WTC11 (cell line): Measurements from ENCODE around the gene RAD18.

Experiments used
- ZNF121 ChIP-seq: sonication (generic); formaldehyde crosslinking; IDR thresholded peaks from 2 replicates; pipeline ENCODE4 v1.8.0; 2023; ENCODE audit warnings: missing genetic modification reagents
- TF ChIP-seq, protein P1 (sequence below): sonication (generic); formaldehyde crosslinking; IDR thresholded peaks from 2 replicates; pipeline ENCODE4 v1.8.0; 2022; ENCODE audit warnings: mild to moderate bottlenecking, missing genetic modification reagents
- TF ChIP-seq, protein P2 (sequence below): fragments of 200-600 bp; IDR thresholded peaks from 2 replicates; pipeline ENCODE4 v1.8.0; 2022; ENCODE audit warnings: antibody characterized with exemption

DNA sequence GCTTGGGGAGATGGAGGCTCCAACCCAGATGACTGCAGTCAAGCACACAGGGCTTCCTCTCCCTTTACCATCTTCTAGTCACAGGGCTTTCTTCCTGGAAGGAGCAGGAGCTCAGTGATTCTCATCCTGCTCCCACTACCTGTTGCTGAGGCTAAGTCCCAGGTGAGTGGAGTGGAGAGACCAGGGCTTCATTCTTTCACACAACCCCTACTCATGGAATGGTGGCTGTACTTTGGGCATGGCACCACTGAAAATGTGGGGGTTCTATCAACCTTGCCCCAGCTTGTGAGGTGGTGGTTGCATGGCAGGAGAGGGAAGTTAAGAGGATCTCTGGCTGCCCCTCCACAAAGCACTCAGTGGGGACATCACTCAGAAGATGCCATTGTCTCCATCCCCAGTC lies 36.8 kb upstream of the RAD18 start:
- TF ChIP-seq ZNF121 (CRISPR knock-in tag): no peak
- TF ChIP-seq, protein P1, sequence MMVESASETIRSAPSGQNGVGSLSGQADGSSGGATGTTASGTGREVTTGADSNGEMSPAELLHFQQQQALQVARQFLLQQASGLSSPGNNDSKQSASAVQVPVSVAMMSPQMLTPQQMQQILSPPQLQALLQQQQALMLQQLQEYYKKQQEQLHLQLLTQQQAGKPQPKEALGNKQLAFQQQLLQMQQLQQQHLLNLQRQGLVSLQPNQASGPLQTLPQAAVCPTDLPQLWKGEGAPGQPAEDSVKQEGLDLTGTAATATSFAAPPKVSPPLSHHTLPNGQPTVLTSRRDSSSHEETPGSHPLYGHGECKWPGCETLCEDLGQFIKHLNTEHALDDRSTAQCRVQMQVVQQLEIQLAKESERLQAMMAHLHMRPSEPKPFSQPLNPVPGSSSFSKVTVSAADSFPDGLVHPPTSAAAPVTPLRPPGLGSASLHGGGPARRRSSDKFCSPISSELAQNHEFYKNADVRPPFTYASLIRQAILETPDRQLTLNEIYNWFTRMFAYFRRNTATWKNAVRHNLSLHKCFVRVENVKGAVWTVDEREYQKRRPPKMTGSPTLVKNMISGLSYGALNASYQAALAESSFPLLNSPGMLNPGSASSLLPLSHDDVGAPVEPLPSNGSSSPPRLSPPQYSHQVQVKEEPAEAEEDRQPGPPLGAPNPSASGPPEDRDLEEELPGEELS (CRISPR knock-in tag): no peak
- TF ChIP-seq, protein P2, sequence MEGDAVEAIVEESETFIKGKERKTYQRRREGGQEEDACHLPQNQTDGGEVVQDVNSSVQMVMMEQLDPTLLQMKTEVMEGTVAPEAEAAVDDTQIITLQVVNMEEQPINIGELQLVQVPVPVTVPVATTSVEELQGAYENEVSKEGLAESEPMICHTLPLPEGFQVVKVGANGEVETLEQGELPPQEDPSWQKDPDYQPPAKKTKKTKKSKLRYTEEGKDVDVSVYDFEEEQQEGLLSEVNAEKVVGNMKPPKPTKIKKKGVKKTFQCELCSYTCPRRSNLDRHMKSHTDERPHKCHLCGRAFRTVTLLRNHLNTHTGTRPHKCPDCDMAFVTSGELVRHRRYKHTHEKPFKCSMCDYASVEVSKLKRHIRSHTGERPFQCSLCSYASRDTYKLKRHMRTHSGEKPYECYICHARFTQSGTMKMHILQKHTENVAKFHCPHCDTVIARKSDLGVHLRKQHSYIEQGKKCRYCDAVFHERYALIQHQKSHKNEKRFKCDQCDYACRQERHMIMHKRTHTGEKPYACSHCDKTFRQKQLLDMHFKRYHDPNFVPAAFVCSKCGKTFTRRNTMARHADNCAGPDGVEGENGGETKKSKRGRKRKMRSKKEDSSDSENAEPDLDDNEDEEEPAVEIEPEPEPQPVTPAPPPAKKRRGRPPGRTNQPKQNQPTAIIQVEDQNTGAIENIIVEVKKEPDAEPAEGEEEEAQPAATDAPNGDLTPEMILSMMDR: no peak
